HepG2 (cell line): ENCODE data around the gene GPALPP1. TPM values are rescaled to one million over a fixed set of nuclear protein-coding genes. Genes with fewer than 3 reads are reported as not detected.

Source experiments
- ATF7-NPFF ChIP-seq: sonication (generic); formaldehyde crosslinking; IDR thresholded peaks from 2 replicates; pipeline ENCODE4 v1.8.1; 2023; ENCODE audit warnings: mild to moderate bottlenecking, low read depth, missing genetic modification reagents, moderate library complexity
- ATM ChIP-seq: fragments of 450-650 bp; IDR thresholded peaks from 2 replicates; pipeline ENCODE4 v1.7.1; 2017; ENCODE audit warnings: mild to moderate bottlenecking, borderline replicate concordance
- HIVEP1 ChIP-seq: sonication (generic); formaldehyde crosslinking; IDR thresholded peaks from 2 replicates; pipeline ENCODE4 v1.4.0; 2020; ENCODE audit warnings: mild to moderate bottlenecking, missing genetic modification reagents
- HMGA1 ChIP-seq: sonication (generic); formaldehyde crosslinking; conservative IDR thresholded peaks from 2 replicates; pipeline ENCODE4 v1.4.0; 2020; ENCODE audit warnings: missing genetic modification reagents
- KLF11 ChIP-seq: IDR thresholded peaks from 2 replicates; pipeline ENCODE4 v1.6.1; 2016; ENCODE audit warnings: missing compliant biosample characterization
- THAP11 ChIP-seq: IDR thresholded peaks from 2 replicates; pipeline ENCODE4 v1.6.1; 2016; ENCODE audit warnings: missing biosample characterization, missing genetic modification reagents
- ZBTB1 ChIP-seq: sonication (generic); formaldehyde crosslinking; IDR thresholded peaks from 2 replicates; pipeline ENCODE4 v1.4.0; 2020; ENCODE audit warnings: missing genetic modification reagents, borderline replicate concordance
- ZNF207 ChIP-seq: fragments of 450-650 bp; IDR thresholded peaks from 2 replicates; pipeline ENCODE4 v1.6.1; 2016; ENCODE audit warnings: antibody characterized with exemption, borderline replicate concordance
- ZNF556 ChIP-seq: sonication (generic); formaldehyde crosslinking; IDR thresholded peaks from 2 replicates; pipeline ENCODE4 v1.4.0; 2020; ENCODE audit warnings: mild to moderate bottlenecking, missing genetic modification reagents, borderline replicate concordance
- ZNF589 ChIP-seq: sonication (generic); formaldehyde crosslinking; conservative IDR thresholded peaks from 2 replicates; pipeline ENCODE4 v1.8.0; 2022; ENCODE audit warnings: mild to moderate bottlenecking, moderate library complexity, missing genetic modification reagents
- ZNF746 ChIP-seq: sonication (generic); formaldehyde crosslinking; IDR thresholded peaks from 2 replicates; pipeline ENCODE4 v1.8.0; 2022; ENCODE audit warnings: mild to moderate bottlenecking, missing genetic modification reagents
- ZSCAN22 ChIP-seq: sonication (generic); formaldehyde crosslinking; IDR thresholded peaks from 2 replicates; pipeline ENCODE4 v1.4.0; 2020; ENCODE audit warnings: mild to moderate bottlenecking, missing genetic modification reagents
- polyA plus RNA-seq, 8 experiments: library from polyadenylated mRNA; depleted of rRNA in 3 of 8; stranded (reverse) in 7 of 8; unstranded in 1 of 8; fragments of >200 nt; fragmentation: Illumina TruSeq in 4 of 8; extraction: Trizol in 4 of 8; gene quantifications; 2 replicates each; pipeline versions ENCODE4 v1.2.1 to v1.2.3, GENCODE V29; 2011 to 2016; ENCODE audit warnings: low read depth in 4 of 8, missing spikeins in 1 of 8, mixed read lengths in 1 of 8; ENCODE audit not compliant: insufficient read depth in 1 of 8
- total RNA-seq, 5 experiments: library from RNA; depleted of rRNA; stranded (reverse); fragments of >200 nt; fragmentation: Illumina TruSeq; extraction: Trizol; gene quantifications; 2 replicates each; pipeline ENCODE4 v1.2.3, GENCODE V29; 2016; ENCODE audit warnings: low read depth in 1 of 5
- TF ChIP-seq, protein P1 (sequence below): sonication (generic); formaldehyde crosslinking; IDR thresholded peaks from 2 replicates; pipeline ENCODE4 v1.8.1; 2023; ENCODE audit warnings: mild to moderate bottlenecking, moderate library complexity, missing genetic modification reagents
- TF ChIP-seq, protein P2 (sequence below): sonication (generic); formaldehyde crosslinking; IDR thresholded peaks from 2 replicates; pipeline ENCODE4 v1.5.0; 2020; ENCODE audit warnings: missing genetic modification reagents, mild to moderate bottlenecking, borderline replicate concordance
- TF ChIP-seq, protein P3 (sequence below): sonication (generic); formaldehyde crosslinking; IDR thresholded peaks from 2 replicates; pipeline ENCODE4 v1.5.1; 2020; ENCODE audit warnings: missing genetic modification reagents, mild to moderate bottlenecking, borderline replicate concordance
- TF ChIP-seq, protein P4 (sequence below): sonication (generic); formaldehyde crosslinking; IDR thresholded peaks from 2 replicates; pipeline ENCODE4 v1.5.1; 2020; ENCODE audit warnings: missing genetic modification reagents, mild to moderate bottlenecking, borderline replicate concordance
- TF ChIP-seq, protein P5 (sequence below): sonication (generic); formaldehyde crosslinking; IDR thresholded peaks from 2 replicates; pipeline ENCODE4 v1.5.1; 2020; ENCODE audit warnings: missing genetic modification reagents, mild to moderate bottlenecking, borderline replicate concordance
- TF ChIP-seq, protein P6 (sequence below): sonication (generic); formaldehyde crosslinking; conservative IDR thresholded peaks from 2 replicates; pipeline ENCODE4 v1.8.1; 2023; ENCODE audit warnings: missing genetic modification reagents

GPALPP1 gene
- total and polyA plus RNA-seq, 2 of the 13 experiments (the other 11 are each of a cell fraction or from before 2014, with no cell fraction given): 12.1 to 23.1 TPM

DNA sequence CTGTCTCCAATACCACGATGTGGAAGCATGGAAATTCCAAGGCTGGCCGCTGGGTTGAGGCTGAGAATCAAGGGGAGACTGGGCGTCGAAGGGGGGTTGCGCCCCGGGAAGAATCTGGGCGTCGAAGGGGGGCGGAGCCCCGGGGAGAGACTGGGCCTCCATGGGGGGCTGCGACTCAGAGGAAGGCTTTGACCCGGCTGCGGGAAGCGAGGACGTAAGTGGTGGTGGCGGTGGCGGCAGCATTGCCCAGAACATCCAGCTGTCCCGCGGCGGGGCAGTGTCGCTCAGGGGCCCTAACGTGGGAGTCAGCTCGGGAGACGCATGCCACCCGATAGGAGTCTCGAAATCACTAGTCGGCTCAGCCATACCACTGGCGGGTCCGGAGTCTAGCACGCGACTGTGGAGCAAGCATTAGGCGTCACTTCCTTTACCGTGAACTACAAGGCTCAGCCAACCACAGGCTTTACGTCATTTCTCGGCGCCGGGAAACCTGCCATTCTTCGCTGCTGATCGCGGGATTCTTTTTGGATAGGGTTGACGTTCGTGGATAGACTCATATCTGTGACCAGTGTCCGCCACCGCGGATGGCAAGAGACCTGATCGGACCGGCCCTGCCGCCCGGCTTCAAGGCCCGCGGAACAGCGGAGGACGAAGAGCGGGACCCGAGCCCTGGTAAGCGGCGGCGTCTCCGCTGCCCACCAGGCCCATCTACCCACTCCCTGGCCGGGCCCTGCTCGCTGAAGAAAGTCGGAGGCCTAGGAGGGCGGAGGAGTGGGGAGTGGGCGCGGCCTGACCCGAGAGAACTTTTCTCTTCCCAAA lies at the start of gene GPALPP1, which contains the start of gene NUFIP1 (continued):
- TF ChIP-seq HIVEP1 (no peak; the same call in 1 of the 2 replicates), ZNF589 (CRISPR knock-in tag) (0 out of 2 replicates have a peak, but pooled peaks have one; percentile 55), ATM (no peak), KLF11 (CRISPR knock-in tag) (no peak), ATF7-NPFF (no peak), ZNF207 (no peak), HMGA1 (CRISPR knock-in tag) (no peak), ZNF746 (CRISPR knock-in tag) (peak; percentile 51; the same call in 1 of the 2 replicates), ZNF556 (CRISPR knock-in tag) (peak; percentile 85; the same call in 1 of the 2 replicates), ZSCAN22 (no peak), ZBTB1 (CRISPR knock-in tag) (no peak), THAP11 (CRISPR knock-in tag) (peak; percentile 93)
- TF ChIP-seq, protein P1, sequence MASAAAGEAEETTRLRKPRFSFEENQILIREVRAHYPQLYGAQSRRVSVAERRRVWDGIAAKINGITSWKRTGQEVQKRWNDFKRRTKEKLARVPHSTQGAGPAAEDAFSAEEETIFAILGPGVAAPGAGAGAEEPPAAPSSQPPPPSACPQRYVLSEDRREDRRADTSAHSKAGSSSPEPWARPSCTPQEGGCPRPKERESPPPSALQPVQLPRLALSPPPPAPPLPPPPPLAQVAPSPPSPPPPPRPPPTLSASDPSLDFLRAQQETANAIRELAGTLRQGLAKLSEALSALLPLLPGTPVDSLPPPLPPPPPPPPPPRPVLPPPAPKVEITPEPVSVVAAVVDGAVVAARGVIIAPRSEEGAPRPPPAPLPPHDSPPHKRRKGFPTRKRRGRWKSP (CRISPR knock-in tag): peak; percentile 49; the same call in 1 of the 2 replicates
- TF ChIP-seq, protein P2, sequence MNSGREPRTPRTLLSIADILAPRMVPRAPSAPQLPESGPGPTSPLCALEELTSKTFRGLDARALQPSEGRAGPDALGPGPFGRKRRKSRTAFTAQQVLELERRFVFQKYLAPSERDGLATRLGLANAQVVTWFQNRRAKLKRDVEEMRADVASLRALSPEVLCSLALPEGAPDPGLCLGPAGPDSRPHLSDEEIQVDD (CRISPR knock-in tag): no peak
- TF ChIP-seq, protein P3, sequence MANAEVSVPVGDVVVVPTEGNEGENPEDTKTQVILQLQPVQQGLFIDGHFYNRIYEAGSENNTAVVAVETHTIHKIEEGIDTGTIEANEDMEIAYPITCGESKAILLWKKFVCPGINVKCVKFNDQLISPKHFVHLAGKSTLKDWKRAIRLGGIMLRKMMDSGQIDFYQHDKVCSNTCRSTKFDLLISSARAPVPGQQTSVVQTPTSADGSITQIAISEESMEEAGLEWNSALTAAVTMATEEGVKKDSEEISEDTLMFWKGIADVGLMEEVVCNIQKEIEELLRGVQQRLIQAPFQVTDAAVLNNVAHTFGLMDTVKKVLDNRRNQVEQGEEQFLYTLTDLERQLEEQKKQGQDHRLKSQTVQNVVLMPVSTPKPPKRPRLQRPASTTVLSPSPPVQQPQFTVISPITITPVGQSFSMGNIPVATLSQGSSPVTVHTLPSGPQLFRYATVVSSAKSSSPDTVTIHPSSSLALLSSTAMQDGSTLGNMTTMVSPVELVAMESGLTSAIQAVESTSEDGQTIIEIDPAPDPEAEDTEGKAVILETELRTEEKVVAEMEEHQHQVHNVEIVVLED: peak; percentile 58; the same call in 1 of the 2 replicates
- TF ChIP-seq, protein P4, sequence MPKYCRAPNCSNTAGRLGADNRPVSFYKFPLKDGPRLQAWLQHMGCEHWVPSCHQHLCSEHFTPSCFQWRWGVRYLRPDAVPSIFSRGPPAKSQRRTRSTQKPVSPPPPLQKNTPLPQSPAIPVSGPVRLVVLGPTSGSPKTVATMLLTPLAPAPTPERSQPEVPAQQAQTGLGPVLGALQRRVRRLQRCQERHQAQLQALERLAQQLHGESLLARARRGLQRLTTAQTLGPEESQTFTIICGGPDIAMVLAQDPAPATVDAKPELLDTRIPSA (CRISPR knock-in tag): no peak
- TF ChIP-seq, protein P5, sequence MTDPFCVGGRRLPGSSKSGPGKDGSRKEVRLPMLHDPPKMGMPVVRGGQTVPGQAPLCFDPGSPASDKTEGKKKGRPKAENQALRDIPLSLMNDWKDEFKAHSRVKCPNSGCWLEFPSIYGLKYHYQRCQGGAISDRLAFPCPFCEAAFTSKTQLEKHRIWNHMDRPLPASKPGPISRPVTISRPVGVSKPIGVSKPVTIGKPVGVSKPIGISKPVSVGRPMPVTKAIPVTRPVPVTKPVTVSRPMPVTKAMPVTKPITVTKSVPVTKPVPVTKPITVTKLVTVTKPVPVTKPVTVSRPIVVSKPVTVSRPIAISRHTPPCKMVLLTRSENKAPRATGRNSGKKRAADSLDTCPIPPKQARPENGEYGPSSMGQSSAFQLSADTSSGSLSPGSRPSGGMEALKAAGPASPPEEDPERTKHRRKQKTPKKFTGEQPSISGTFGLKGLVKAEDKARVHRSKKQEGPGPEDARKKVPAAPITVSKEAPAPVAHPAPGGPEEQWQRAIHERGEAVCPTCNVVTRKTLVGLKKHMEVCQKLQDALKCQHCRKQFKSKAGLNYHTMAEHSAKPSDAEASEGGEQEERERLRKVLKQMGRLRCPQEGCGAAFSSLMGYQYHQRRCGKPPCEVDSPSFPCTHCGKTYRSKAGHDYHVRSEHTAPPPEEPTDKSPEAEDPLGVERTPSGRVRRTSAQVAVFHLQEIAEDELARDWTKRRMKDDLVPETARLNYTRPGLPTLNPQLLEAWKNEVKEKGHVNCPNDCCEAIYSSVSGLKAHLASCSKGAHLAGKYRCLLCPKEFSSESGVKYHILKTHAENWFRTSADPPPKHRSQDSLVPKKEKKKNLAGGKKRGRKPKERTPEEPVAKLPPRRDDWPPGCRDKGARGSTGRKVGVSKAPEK (CRISPR knock-in tag): no peak
- TF ChIP-seq, protein P6, sequence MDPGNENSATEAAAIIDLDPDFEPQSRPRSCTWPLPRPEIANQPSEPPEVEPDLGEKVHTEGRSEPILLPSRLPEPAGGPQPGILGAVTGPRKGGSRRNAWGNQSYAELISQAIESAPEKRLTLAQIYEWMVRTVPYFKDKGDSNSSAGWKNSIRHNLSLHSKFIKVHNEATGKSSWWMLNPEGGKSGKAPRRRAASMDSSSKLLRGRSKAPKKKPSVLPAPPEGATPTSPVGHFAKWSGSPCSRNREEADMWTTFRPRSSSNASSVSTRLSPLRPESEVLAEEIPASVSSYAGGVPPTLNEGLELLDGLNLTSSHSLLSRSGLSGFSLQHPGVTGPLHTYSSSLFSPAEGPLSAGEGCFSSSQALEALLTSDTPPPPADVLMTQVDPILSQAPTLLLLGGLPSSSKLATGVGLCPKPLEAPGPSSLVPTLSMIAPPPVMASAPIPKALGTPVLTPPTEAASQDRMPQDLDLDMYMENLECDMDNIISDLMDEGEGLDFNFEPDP (CRISPR knock-in tag): no peak
